NCI-H1105 treated with DMSO at 0.1 percent for 48 hours (cell line): Measurements from ENCODE around the gene ZNF595.
"Not testable (repeated sequence)": the region's sequence is repeated elsewhere in the genome, so short reads cannot be mapped to it uniquely, and the experiment has no call there.

Source experiments
- DNase-seq: peaks from one replicate; lab custom pipeline; 2025; lab: John Stamatoyannopoulos, UW

The ZNF595 gene

GRCh38 chr4:52804-53479 is at the start of gene ZNF595:
Gene ZNF595, plus strand, starts transcription at chr4:53321. Its CDS starts 168 bp downstream, at chr4:53489.
- DNase-seq: not testable (repeated sequence)

DNA sequence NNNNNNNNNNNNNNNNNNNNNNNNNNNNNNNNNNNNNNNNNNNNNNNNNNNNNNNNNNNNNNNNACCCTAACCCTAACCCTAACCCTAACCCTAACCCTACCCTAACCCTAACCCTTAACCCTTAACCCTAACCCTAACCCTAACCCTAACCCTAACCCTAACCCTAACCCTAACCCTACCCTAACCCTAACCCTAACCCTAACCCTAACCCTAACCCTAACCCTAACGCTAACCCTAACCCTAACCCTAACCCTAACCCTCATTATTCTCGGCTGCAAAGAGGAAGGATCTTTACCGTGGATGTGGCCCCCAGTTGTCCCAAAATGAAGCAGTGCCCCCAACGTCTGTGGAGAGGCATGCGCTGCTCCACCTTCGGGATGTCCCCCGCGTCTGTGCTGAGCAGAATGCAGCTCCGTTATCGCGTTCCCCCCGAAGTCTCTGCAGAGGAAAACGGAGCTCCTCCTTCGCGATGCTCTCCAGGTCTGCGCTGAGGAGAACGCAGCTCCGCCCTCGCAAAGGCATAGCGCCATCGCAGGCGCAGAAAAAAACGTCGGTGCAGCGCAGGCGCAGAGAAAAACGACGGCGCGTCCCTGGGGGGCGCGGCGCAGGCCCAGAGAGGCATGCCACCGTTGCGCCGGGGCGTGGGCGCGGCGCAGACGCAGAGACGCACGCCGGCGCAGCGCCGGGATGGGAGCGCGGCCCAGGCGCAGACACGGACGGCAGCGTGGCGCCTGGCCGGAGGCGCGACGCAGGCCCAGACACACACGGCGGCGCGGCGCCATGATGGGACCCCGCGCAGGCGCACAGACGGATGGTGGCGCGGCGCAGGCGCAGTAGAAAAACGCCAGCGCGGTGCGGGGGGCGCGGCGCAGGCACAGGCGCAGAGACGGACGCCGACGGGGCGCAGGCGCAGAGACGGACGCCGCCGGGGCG is 42.9 kb upstream of the ZNF595 start:
- not testable (repeated sequence) for DNase-seq

GRCh38 chr4:11095-11815 is 41.9 kb upstream of the ZNF595 start:
- not testable (repeated sequence) for DNase-seq

- not testable (repeated sequence) for DNase-seq
Measured at GRCh38 chr4:11816-12417, 41.2 kb upstream of the ZNF595 start.

- not testable (repeated sequence) for DNase-seq
Measured at GRCh38 chr4:18128-18527, 35.0 kb upstream of the ZNF595 start.

DNA sequence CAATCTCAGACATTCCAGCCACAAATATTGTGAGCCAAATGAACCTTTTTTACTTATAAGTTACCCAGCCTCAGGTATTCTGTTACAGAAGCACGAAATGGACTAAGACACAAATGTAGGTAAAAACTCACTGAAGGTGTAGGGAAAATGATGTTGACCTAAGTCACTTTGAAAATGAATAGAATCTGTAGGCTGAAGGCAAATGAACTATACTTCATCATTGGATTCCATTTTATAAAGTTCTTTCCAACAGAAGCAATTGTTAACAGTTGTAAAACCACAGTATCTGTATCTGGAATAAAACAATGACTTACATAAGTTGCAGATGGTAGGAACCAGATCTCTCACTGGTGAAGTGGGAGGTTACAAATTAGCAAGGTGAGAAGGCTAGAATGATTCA is 34.5 kb upstream of the ZNF595 start:
- not testable (repeated sequence) for DNase-seq

DNA sequence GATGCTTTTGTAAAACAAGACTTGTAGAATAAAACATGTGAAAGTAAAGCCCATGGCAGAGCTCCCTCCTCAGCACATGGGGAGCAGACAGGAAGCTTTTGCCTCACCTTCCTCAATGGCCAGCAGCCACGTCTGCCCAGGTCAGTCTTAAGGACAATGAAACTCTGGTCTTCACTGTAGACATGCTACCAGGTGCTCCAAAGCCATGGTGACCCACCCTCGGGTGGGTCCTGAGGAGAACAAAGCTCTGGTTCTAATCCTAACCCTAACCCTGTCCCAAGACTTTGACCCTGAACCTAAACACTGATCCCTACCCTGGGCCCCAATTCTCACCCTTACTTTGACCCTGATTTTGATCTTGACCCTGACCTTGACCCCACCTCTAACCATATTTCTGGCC is 30.2 kb upstream of the ZNF595 start:
- DNase-seq: not testable (repeated sequence)

DNA sequence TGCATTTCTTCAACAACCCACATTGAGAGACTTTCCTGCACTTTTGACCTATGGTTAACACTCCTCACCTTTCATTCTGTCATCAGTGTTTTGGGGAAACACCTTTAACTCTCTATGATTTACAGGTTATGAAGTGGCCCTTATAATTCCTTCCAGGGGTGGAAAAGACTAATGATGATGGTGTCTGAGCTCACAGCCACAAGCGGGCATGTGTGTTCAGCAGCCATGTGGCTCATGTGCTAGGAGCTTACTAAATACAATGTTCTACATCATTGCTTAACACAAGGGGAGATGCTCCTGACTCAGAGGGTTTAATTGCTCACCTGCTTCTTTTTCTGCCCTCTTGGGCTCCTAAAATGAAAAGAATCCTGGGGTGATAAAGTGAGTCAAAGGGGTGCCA is 28.8 kb upstream of the ZNF595 start:
- not testable (repeated sequence) for DNase-seq

GRCh38 chr4:27501-27900 is 25.6 kb upstream of the ZNF595 start:
- not testable (repeated sequence) for DNase-seq

DNA sequence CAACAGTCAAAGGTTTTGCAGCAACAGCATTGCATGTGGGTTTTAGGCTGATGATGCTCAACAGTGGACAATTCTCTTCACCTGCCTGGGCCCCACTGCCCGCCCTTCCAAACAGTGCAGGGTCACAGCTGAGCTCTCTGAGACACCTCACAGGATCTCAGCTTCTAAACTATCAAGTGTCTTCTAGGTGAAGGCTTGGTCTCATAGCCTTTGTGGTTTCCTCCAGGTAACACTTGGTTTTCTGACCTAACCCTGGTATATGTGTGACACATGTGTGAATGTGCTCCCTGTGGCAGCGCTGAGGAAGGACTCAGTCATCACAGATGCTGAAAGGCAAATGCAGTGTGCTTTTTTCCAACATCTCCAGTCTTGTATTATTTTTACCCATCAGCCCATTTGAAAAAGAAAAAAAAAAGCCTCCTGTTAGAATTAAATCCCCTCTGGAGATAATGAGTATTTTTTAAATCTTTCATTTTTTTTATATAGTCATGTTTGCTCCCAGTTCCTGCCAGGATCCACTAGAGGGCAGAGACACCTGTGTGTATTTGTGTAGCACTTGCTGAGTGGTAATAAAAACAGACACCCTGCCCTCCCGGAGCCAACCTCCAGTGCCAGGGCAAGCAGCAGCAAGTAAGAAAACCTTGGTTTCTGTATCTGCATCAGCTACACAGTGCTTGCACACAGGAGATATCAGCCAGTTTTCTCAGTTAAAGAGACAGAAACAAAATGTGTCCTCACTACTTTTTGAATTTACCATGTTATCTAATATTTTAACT is 24.2 kb upstream of the ZNF595 start:
- not testable (repeated sequence) for DNase-seq

DNA sequence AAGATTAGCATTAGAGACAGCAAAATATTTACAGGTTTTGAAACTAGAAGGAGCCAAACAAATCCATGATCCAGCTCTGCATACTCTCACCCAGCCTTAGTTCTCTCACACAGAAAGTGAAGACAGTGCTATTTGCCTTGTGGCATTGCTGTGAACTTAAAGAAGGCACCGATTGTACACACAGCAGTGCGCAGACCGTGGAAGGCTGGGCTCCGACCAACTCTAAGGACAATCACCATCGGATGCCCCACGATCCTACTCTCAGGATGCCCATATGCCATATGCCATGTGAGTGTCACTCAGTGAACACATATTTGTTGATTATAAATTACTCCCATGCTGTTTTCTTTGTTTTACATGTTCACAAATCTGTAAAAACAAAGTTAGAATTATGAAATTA is 19.8 kb upstream of the ZNF595 start:
- DNase-seq: not testable (repeated sequence)

GRCh38 chr4:36559-37415 is 16.3 kb upstream of the ZNF595 start:
- not testable (repeated sequence) for DNase-seq

DNA sequence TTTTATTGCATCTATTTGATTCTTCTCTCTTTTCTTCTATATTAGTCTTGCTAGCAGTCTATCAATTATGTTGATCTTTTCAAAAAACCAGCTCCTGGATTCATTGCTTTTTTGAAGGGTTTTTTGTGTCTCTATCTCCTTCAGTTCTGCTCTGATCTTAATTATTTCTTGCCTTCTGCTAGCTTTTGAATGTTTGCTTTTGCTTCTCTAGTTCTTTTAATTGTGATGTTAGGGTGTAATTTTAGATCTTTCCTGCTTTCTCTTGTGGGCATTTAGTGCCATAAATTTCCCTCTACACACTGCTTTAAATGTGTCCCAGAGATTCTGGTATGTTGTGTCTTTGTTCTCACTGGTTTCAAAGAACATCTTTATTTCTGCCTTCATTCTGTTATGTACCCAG is 14.9 kb upstream of the ZNF595 start:
- not testable (repeated sequence) for DNase-seq

GRCh38 chr4:43375-43774 is 9.7 kb upstream of the ZNF595 start:
- not testable (repeated sequence) for DNase-seq

- DNase-seq: not testable (repeated sequence)
Measured at GRCh38 chr4:51253-51652, 1.9 kb upstream of the ZNF595 start.

GRCh38 chr4:51655-52277 is 1.4 kb upstream of the ZNF595 start:
- not testable (repeated sequence) for DNase-seq

GRCh38 chr4:53521-53920 is 400 bp downstream of the ZNF595 start:
- DNase-seq: not testable (repeated sequence)

GRCh38 chr4:64733-65132 is 11.6 kb downstream of the ZNF595 start:
- DNase-seq: not testable (repeated sequence)

- no peak for DNase-seq
Measured at GRCh38 chr4:71830-72229, 18.7 kb downstream of the ZNF595 start.

GRCh38 chr4:85951-86350 is 32.8 kb downstream of the ZNF595 start:
- no peak for DNase-seq
